ENCODE results near the gene IGF2. TPM values are rescaled to one million over a fixed set of nuclear protein-coding genes. Genes with fewer than 3 reads are reported as not detected.

IGF2 gene
- total RNA-seq, 1 experiment from 2014 or later, result 14.5 TPM

GRCh38 chr11:2176389-2176900, 37.3 kb upstream of the IGF2 start:
- ChIA-PET CTCF (no interaction called here), POLR2A (no interaction called here)
- in situ Hi-C loops (cut with HindIII; ENCODE audit: low pct_unique_long_range_greater_than_20kb, low sequenced_read_pairs), result no loop called here
- no peak for DNase-seq (ENCODE audit: low read depth, low spot score)
- intact Hi-C loops (cut with micrococcal nuclease; ENCODE audit: unreplicated experiment), result no loop called here
- no peaks in the 10 kb centered on the region for H3K9me3 ChIP-seq (ENCODE audit: control insufficient read depth, insufficient read depth, low read depth, low read length)
- no peaks in the 10 kb centered on the region for H3K27me3 ChIP-seq (ENCODE audit: control insufficient read depth, insufficient read depth, low read length)
- no peak overlapping the region for H3K4me3 ChIP-seq (ENCODE audit: low read depth in 2 of 2, low read length in 2 of 2)
- peaks cover 3% of the 10 kb centered on the region; the same call in 1 of the 2 replicates for H3K4me1 ChIP-seq (ENCODE audit: control insufficient read depth, insufficient read depth, low read length)
- H3K27ac ChIP-seq (ENCODE audit: low read length), result no peak overlapping the region
- TF ChIP-seq CTCF (IDR thresholded peaks at IDR 0.05) (no peak), TCF7L2 (IDR thresholded peaks at IDR 0.05; ENCODE audit: low read depth, low read length) (no peak), SIN3A (IDR thresholded peaks at IDR 0.05; ENCODE audit: borderline replicate concordance, insufficient read depth, low read depth, low read length) (no peak), POLR2AphosphoS5 (IDR thresholded peaks at IDR 0.05; ENCODE audit: low read depth, low read length) (no peak), REST (IDR thresholded peaks at IDR 0.05; ENCODE audit: insufficient read depth in 1 of 2, low read depth in 2 of 2, low read length in 1 of 2) (no peak)
- no peaks in the 10 kb centered on the region for H3K36me3 ChIP-seq (ENCODE audit: control insufficient read depth, insufficient read depth, low read length)
- no TSS peak for BruUV-seq (replicated peaks)
- no peak for ATAC-seq

- CTCF ChIA-PET, result no interaction called here
- Histone ChIP-seq H3K4me1 (ENCODE audit: control insufficient read depth, insufficient read depth, low read length) (peaks cover 1% of the 10 kb centered on the region; the same call in 1 of the 2 replicates), H3K27ac (ENCODE audit: low read length) (no peak overlapping the region), H3K4me3 (ENCODE audit: low read depth in 2 of 2, low read length in 2 of 2) (no peak overlapping the region), H3K36me3 (ENCODE audit: control insufficient read depth, insufficient read depth, low read length) (no peaks in the 10 kb centered on the region), H3K27me3 (ENCODE audit: control insufficient read depth, insufficient read depth, low read length) (no peaks in the 10 kb centered on the region), H3K9me3 (ENCODE audit: control insufficient read depth, insufficient read depth, low read depth, low read length) (no peaks in the 10 kb centered on the region)
- ATAC-seq (no peak), DNase-seq (ENCODE audit: low read depth, low spot score) (no peak)
- POLR2A ChIA-PET, result no interaction called here
- in situ Hi-C loops (cut with HindIII; ENCODE audit: low pct_unique_long_range_greater_than_20kb, low sequenced_read_pairs), result no loop called here
- no peak for TF ChIP-seq CTCF (IDR thresholded peaks at IDR 0.05)
- no peak for TF ChIP-seq TCF7L2 (IDR thresholded peaks at IDR 0.05; ENCODE audit: low read depth, low read length)
- TF ChIP-seq SIN3A (IDR thresholded peaks at IDR 0.05; ENCODE audit: borderline replicate concordance, insufficient read depth, low read depth, low read length), result no peak
- no peak for TF ChIP-seq POLR2AphosphoS5 (IDR thresholded peaks at IDR 0.05; ENCODE audit: low read depth, low read length)
- TF ChIP-seq REST (IDR thresholded peaks at IDR 0.05; ENCODE audit: insufficient read depth in 1 of 2, low read depth in 2 of 2, low read length in 1 of 2), result no peak
- BruUV-seq (replicated peaks), result no TSS peak
- intact Hi-C loops (cut with micrococcal nuclease; ENCODE audit: unreplicated experiment), result no loop called here
These were observed 36.5 kb upstream of the IGF2 start for GRCh38 chr11:2175659-2176058.

Data from Panc1 (cell line).